Measurements from ENCODE around the gene GABRG3. TPM values are rescaled to one million over a fixed set of nuclear protein-coding genes. Genes with fewer than 3 reads are reported as not detected.

GABRG3 gene
- total and polyA plus RNA-seq, 10 of the 15 experiments (the other 5 are each of a cell fraction or from before 2014, with no cell fraction given) = 0.15 TPM; not detected in 9

DNA sequence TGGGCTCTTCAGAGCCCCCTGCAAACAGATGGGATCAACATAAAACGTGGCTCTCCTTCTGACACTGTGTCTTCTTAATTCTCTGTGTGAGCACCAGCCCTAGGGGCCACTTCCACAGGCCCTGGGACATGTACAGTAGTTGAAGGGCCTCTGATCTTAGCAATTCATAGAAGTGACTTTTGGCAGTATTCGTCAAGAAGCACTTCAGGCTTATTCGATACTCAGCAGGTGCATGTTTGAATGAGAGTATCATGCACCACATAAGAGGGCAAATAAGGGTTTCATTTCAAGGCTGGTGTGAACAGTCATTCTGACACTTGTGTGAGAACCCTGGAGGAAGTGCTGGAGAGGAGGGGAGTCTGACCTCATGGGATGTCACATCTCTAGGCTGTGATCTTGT, 113.9 kb downstream of the GABRG3 start:
- DNase-seq (ENCODE audit: low read depth, low spot score) = no peak
- BruUV-seq (replicated peaks) = no TSS peak
- no peak overlapping the region for H3K4me3 ChIP-seq
- no peak overlapping the region for H3K9ac ChIP-seq (ENCODE audit: control insufficient read depth, insufficient read depth, low read length)
- TF ChIP-seq RCOR1 (conservative IDR thresholded peaks at IDR 0.05; ENCODE audit: low read depth, low read length) (no peak), EP300 (IDR thresholded peaks at IDR 0.05; ENCODE audit: borderline replicate concordance in 1 of 2, control insufficient read depth in 1 of 2, low read depth in 2 of 2, low read length in 2 of 2) (no peak), SMAD1 (IDR thresholded peaks at IDR 0.05; ENCODE audit: low read depth, partially characterized antibody) (no peak), JUNB (IDR thresholded peaks at IDR 0.05) (no peak), SUPT20H (IDR thresholded peaks at IDR 0.05; ENCODE audit: borderline replicate concordance, control insufficient read depth, low read depth, low read length) (no peak), SRF (IDR thresholded peaks at IDR 0.05; ENCODE audit: low read depth in 2 of 2, low read length in 2 of 2) (no peak), SPI1 (IDR thresholded peaks at IDR 0.05; ENCODE audit: borderline replicate concordance, insufficient read depth, low read depth, low read length) (no peak), CEBPB (IDR thresholded peaks at IDR 0.05; ENCODE audit: borderline replicate concordance in 1 of 2, low read depth in 2 of 2, low read length in 2 of 2) (no peak), SMC3 (IDR thresholded peaks at IDR 0.05; ENCODE audit: borderline replicate concordance, low read length) (no peak), ZNF384 (IDR thresholded peaks at IDR 0.05; ENCODE audit: borderline replicate concordance, low read depth, low read length) (no peak), ZNF24 (IDR thresholded peaks at IDR 0.05) (no peak), KLF5 (IDR thresholded peaks at IDR 0.05; ENCODE audit: partially characterized antibody) (no peak), RUNX3 (IDR thresholded peaks at IDR 0.05; ENCODE audit: low read length) (no peak), IKZF2 (IDR thresholded peaks at IDR 0.05) (no peak)
- TF ChIP-seq, protein P1, sequence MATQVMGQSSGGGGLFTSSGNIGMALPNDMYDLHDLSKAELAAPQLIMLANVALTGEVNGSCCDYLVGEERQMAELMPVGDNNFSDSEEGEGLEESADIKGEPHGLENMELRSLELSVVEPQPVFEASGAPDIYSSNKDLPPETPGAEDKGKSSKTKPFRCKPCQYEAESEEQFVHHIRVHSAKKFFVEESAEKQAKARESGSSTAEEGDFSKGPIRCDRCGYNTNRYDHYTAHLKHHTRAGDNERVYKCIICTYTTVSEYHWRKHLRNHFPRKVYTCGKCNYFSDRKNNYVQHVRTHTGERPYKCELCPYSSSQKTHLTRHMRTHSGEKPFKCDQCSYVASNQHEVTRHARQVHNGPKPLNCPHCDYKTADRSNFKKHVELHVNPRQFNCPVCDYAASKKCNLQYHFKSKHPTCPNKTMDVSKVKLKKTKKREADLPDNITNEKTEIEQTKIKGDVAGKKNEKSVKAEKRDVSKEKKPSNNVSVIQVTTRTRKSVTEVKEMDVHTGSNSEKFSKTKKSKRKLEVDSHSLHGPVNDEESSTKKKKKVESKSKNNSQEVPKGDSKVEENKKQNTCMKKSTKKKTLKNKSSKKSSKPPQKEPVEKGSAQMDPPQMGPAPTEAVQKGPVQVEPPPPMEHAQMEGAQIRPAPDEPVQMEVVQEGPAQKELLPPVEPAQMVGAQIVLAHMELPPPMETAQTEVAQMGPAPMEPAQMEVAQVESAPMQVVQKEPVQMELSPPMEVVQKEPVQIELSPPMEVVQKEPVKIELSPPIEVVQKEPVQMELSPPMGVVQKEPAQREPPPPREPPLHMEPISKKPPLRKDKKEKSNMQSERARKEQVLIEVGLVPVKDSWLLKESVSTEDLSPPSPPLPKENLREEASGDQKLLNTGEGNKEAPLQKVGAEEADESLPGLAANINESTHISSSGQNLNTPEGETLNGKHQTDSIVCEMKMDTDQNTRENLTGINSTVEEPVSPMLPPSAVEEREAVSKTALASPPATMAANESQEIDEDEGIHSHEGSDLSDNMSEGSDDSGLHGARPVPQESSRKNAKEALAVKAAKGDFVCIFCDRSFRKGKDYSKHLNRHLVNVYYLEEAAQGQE (IDR thresholded peaks at IDR 0.05; ENCODE audit: low read depth, low read length) = no peak
- TF ChIP-seq, protein P2, sequence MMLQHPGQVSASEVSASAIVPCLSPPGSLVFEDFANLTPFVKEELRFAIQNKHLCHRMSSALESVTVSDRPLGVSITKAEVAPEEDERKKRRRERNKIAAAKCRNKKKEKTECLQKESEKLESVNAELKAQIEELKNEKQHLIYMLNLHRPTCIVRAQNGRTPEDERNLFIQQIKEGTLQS (IDR thresholded peaks at IDR 0.05; ENCODE audit: borderline replicate concordance, extremely low read depth, low read depth, low read length) = no peak
- ChIA-PET RAD21 (ENCODE audit: unreplicated experiment) (no interaction called here), SMC1A (ENCODE audit: uncharacterized antibody, unreplicated experiment) (no interaction called here), CTCF (no interaction called here), POLR2A (no interaction called here)
- H3K27me3 ChIP-seq (replicated peaks in 1 of 2; ENCODE audit: control insufficient read depth in 2 of 2, insufficient read depth in 2 of 2, low read length in 1 of 2) = no peaks in the 10 kb centered on the region
- H3K4me1 ChIP-seq (ENCODE audit: control insufficient read depth, insufficient read depth, low read length) = no peaks in the 10 kb centered on the region
- intact Hi-C loops (cut with micrococcal nuclease; ENCODE audit: unreplicated experiment) = no loop called here
- no peak overlapping the region for H3K4me2 ChIP-seq (ENCODE audit: control insufficient read depth, insufficient read depth)
- FAIRE-seq = no peak
- H2AFZ ChIP-seq (ENCODE audit: control insufficient read depth, low read depth, low read length) = no peak overlapping the region
- H3K36me3 ChIP-seq (ENCODE audit: control insufficient read depth in 2 of 2, insufficient read depth in 2 of 2, low read length in 1 of 2) = no peaks in the 10 kb centered on the region; a peak in 1 of 4 replicates
- no peaks in the 10 kb centered on the region for H4K20me1 ChIP-seq (ENCODE audit: control insufficient read depth, insufficient read depth)
- in situ Hi-C loops (cut with MboI) = no loop called here
- no peaks in the 10 kb centered on the region for H3K79me2 ChIP-seq (ENCODE audit: control insufficient read depth, insufficient read depth, low read length)
- 32% methylated on average over 3 of the region's 3 CpGs for WGBS (ENCODE audit: insufficient coverage, insufficient replicate concordance, low lambda C conversion rate, missing lambda C conversion rate)
- no peak for ATAC-seq
- H3K27ac ChIP-seq (ENCODE audit: control insufficient read depth, insufficient read depth) = no peak overlapping the region
- no peaks in the 10 kb centered on the region; the same call in 2 of the 3 replicates for H3K9me3 ChIP-seq (replicated peaks; ENCODE audit: control insufficient read depth, insufficient read depth, low read length)
